Trophoblast cell (in vitro differentiated cells and primary cell): ENCODE measurements around the gene MEF2C. TPM values are rescaled to one million over a fixed set of nuclear protein-coding genes. Genes with fewer than 3 reads are reported as not detected.

Experiments
- DNase-seq, 2 donors: peaks; one replicate each; pipeline ENCODE4 v3.0.0-alpha.2; 2016
- H2AFZ ChIP-seq: 2 replicates; pipeline ENCODE4 v1.6.1; 2013; ENCODE audit warnings: low read length, moderate library complexity, mild to moderate bottlenecking; ENCODE audit not compliant: insufficient read depth, poor library complexity
- H2AK5ac ChIP-seq: 2 replicates; pipeline ENCODE4 v1.6.1; 2013; ENCODE audit warnings: mild to moderate bottlenecking, low read length
- H2BK120ac ChIP-seq: 2 replicates; pipeline ENCODE4 v1.6.1; 2013; ENCODE audit warnings: low read length, mild to moderate bottlenecking, moderate library complexity; ENCODE audit not compliant: insufficient read depth, poor library complexity
- H2BK12ac ChIP-seq: 2 replicates; pipeline ENCODE4 v1.6.1; 2013; ENCODE audit warnings: mild to moderate bottlenecking, low read length, moderate library complexity
- H2BK5ac ChIP-seq: 2 replicates; pipeline ENCODE4 v1.6.1; 2013; ENCODE audit warnings: low read length, low read depth, moderate library complexity, mild to moderate bottlenecking; ENCODE audit not compliant: poor library complexity
- H3K14ac ChIP-seq: 2 replicates; pipeline ENCODE4 v1.6.1; 2013; ENCODE audit warnings: mild to moderate bottlenecking, low read length
- H3K18ac ChIP-seq: 2 replicates; pipeline ENCODE4 v1.6.1; 2013; ENCODE audit warnings: mild to moderate bottlenecking, low read length
- H3K23ac ChIP-seq: 2 replicates; pipeline ENCODE4 v1.6.1; 2013; ENCODE audit warnings: low read length
- H3K27ac ChIP-seq: 2 replicates; pipeline ENCODE4 v1.5.1; 2013; ENCODE audit warnings: low read depth, mild to moderate bottlenecking, inconsistent platforms, low read length, moderate library complexity
- H3K27me3 ChIP-seq: 2 replicates; pipeline ENCODE4 v1.6.1; 2013; ENCODE audit warnings: inconsistent platforms, mild to moderate bottlenecking, low read length, moderate library complexity; ENCODE audit not compliant: insufficient read depth
- H3K36me3 ChIP-seq, 2 experiments: 1 replicate in 1 of 2; 2 replicates in 1 of 2; pipeline ENCODE4 v1.6.1; 2013; ENCODE audit warnings: low read length in 2 of 2, mild to moderate bottlenecking in 2 of 2, moderate library complexity in 1 of 2; ENCODE audit not compliant: insufficient read depth in 2 of 2, control insufficient read depth in 1 of 2
- H3K4ac ChIP-seq: 2 replicates; pipeline ENCODE4 v1.6.1; 2013; ENCODE audit warnings: low read depth, mild to moderate bottlenecking, low read length, moderate library complexity
- H3K4me1 ChIP-seq, 2 experiments: 1 replicate in 1 of 2; 2 replicates in 1 of 2; pipeline ENCODE4 v1.6.1; 2013; ENCODE audit warnings: low read length in 2 of 2, mild to moderate bottlenecking in 2 of 2, moderate library complexity in 1 of 2; ENCODE audit not compliant: insufficient read depth in 2 of 2, control insufficient read depth in 1 of 2
- H3K4me2 ChIP-seq: 2 replicates; pipeline ENCODE4 v1.6.1; 2013; ENCODE audit warnings: inconsistent platforms, mild to moderate bottlenecking, low read length, moderate library complexity
- H3K4me3 ChIP-seq: 2 replicates; pipeline ENCODE4 v1.5.1; 2013; ENCODE audit warnings: mild to moderate bottlenecking, low read depth, low read length, inconsistent platforms
- H3K79me1 ChIP-seq: one replicate; pipeline ENCODE4 v1.6.1; 2013; ENCODE audit warnings: low read length
- H3K79me2 ChIP-seq: 2 replicates; pipeline ENCODE4 v1.6.1; 2013; ENCODE audit warnings: low read length, mild to moderate bottlenecking; ENCODE audit not compliant: control insufficient read depth, insufficient read depth, poor library complexity
- H3K9ac ChIP-seq: 2 replicates; pipeline ENCODE4 v1.6.1; 2013; ENCODE audit warnings: mild to moderate bottlenecking, low read length
- H3K9me3 ChIP-seq: 2 replicates; pipeline ENCODE4 v1.6.1; 2013; ENCODE audit warnings: low read depth, mild to moderate bottlenecking, control low read depth, inconsistent platforms, low read length; ENCODE audit not compliant: insufficient read depth
- H4K12ac ChIP-seq: 2 replicates; pipeline ENCODE4 v1.6.1; 2013; ENCODE audit warnings: low read depth, mild to moderate bottlenecking, low read length, moderate library complexity
- H4K8ac ChIP-seq: 2 replicates; pipeline ENCODE4 v1.6.1; 2013; ENCODE audit warnings: low read depth, mild to moderate bottlenecking, low read length, moderate library complexity
- H4K91ac ChIP-seq: one replicate; pipeline ENCODE4 v1.6.1; 2013; ENCODE audit warnings: low read depth, mild to moderate bottlenecking, low read length, moderate library complexity
- WGBS: extraction: QIAGEN DNeasy Blood & Tissue Kit; methylation state at CpG from one replicate; pipeline ENCODE4 v1.1.7; 2013; ENCODE audit warnings: missing lambda C conversion rate; ENCODE audit not compliant: insufficient read length, insufficient coverage; ENCODE audit errors: extremely low coverage; 5-methylcytosine and 5-hydroxymethylcytosine counted together
- polyA plus RNA-seq: library from polyadenylated mRNA; stranded (reverse); fragments of 200-250 nt; gene quantifications from 2 replicates; pipeline ENCODE4 v1.2.3, GENCODE V29; 2013

MEF2C gene
- polyA plus RNA-seq = 6.4 and 7.1 TPM in 2 replicates

GRCh38 chr5:88883059-88883835 lies at the start of gene MEF2C:
Gene MEF2C, minus strand, starts transcription at chr5:88883184. Its CDS starts 59,396 bp downstream, at chr5:88823788.
- H2BK12ac ChIP-seq = no peak within 1 kb of the TSS
- H3K4me3 ChIP-seq = peak within 1 kb of the TSS; percentile 75
- no peak within 1 kb of the TSS for H2AFZ ChIP-seq
- no peak within 1 kb of the TSS for H4K91ac ChIP-seq
- no peaks in the 10 kb centered on the region for H3K27me3 ChIP-seq
- no CpG with 5 or more reads among the region's 52 CpGs for WGBS
- H3K4me1 ChIP-seq = no peaks in the 10 kb centered on the region
- peak within 1 kb of the TSS; percentile 63 for H3K27ac ChIP-seq
- H3K4me2 ChIP-seq = peak within 1 kb of the TSS; percentile 87
- peak within 1 kb of the TSS; percentile 20 for H2BK5ac ChIP-seq
- H3K79me2 ChIP-seq = no peaks in the 10 kb centered on the region
- H2AK5ac ChIP-seq = no peak within 1 kb of the TSS
- DNase-seq = peak; percentile 27 to 54
- H3K14ac ChIP-seq = peak within 1 kb of the TSS; percentile 34
- no peaks in the 10 kb centered on the region for H3K9me3 ChIP-seq
- peak within 1 kb of the TSS; percentile 59 for H4K12ac ChIP-seq
- no peak within 1 kb of the TSS for H3K23ac ChIP-seq
- H3K36me3 ChIP-seq = no peaks in the 10 kb centered on the region
- no peak within 1 kb of the TSS for H3K4ac ChIP-seq
- peak within 1 kb of the TSS; percentile 62 for H3K9ac ChIP-seq
- no peak within 1 kb of the TSS for H2BK120ac ChIP-seq
- H4K8ac ChIP-seq = peak within 1 kb of the TSS; percentile 71
- H3K79me1 ChIP-seq = peaks cover 4% of the 10 kb centered on the region
- no peak within 1 kb of the TSS for H3K18ac ChIP-seq

GRCh38 chr5:88932541-88932940 lies 49.6 kb upstream of the MEF2C start:
- Histone ChIP-seq H3K36me3 (no peaks in the 10 kb centered on the region), H2BK5ac (no peak overlapping the region), H2BK120ac (no peak overlapping the region), H2AK5ac (no peak overlapping the region), H3K18ac (no peak overlapping the region), H3K4me3 (no peak overlapping the region), H3K9ac (no peak overlapping the region), H3K79me1 (no peaks in the 10 kb centered on the region), H4K12ac (no peak overlapping the region), H3K23ac (no peak overlapping the region), H3K27me3 (no peaks in the 10 kb centered on the region), H3K9me3 (no peaks in the 10 kb centered on the region), H3K79me2 (no peaks in the 10 kb centered on the region), H3K4me2 (no peak overlapping the region), H3K4me1 (peaks cover 0 to 2% of the 10 kb centered on the region in 2 experiments), H3K4ac (no peak overlapping the region), H4K8ac (no peak overlapping the region), H4K91ac (no peak overlapping the region), H3K27ac (no peak overlapping the region), H2BK12ac (no peak overlapping the region), H2AFZ (no peak overlapping the region), H3K14ac (no peak overlapping the region)
- WGBS = no CpG with 5 or more reads among the region's 2 CpGs
- DNase-seq = no peak

- H3K18ac ChIP-seq = no peak overlapping the region
- WGBS = no CpG with 5 or more reads among the region's 1 CpG
- no peaks in the 10 kb centered on the region for H3K79me2 ChIP-seq
Measured at GRCh38 chr5:88930335-88930734, 47.4 kb upstream of the MEF2C start.

GRCh38 chr5:88929385-88929784 lies 46.4 kb upstream of the MEF2C start:
- no peaks in the 10 kb centered on the region for H3K79me2 ChIP-seq
- no peaks in the 10 kb centered on the region for H3K4me1 ChIP-seq
- H4K8ac ChIP-seq = no peak overlapping the region
- no peak overlapping the region for H2BK12ac ChIP-seq
- H2BK5ac ChIP-seq = no peak overlapping the region
- DNase-seq = no peak
- H3K27ac ChIP-seq = no peak overlapping the region
- H2AFZ ChIP-seq = no peak overlapping the region
- H3K27me3 ChIP-seq = no peaks in the 10 kb centered on the region
- no peak overlapping the region for H3K23ac ChIP-seq
- no CpG with 5 or more reads among the region's 6 CpGs for WGBS
- H3K4me3 ChIP-seq = no peak overlapping the region
- no peak overlapping the region for H3K9ac ChIP-seq
- H4K91ac ChIP-seq = no peak overlapping the region
- H3K9me3 ChIP-seq = no peaks in the 10 kb centered on the region
- no peak overlapping the region for H4K12ac ChIP-seq
- no peaks in the 10 kb centered on the region for H3K36me3 ChIP-seq
- H2BK120ac ChIP-seq = no peak overlapping the region
- no peak overlapping the region for H3K4ac ChIP-seq
- H3K18ac ChIP-seq = no peak overlapping the region
- H3K4me2 ChIP-seq = no peak overlapping the region
- H3K79me1 ChIP-seq = no peaks in the 10 kb centered on the region
- H3K14ac ChIP-seq = no peak overlapping the region
- H2AK5ac ChIP-seq = no peak overlapping the region

More at GRCh38 chr5:88930335-88930734, 47.4 kb upstream of the MEF2C start:
- peak; percentile 11 to 55 for DNase-seq
- no peak overlapping the region for H4K12ac ChIP-seq
- no peak overlapping the region for H3K4me2 ChIP-seq
- no peak overlapping the region for H2BK120ac ChIP-seq
- H3K23ac ChIP-seq = no peak overlapping the region
- no peaks in the 10 kb centered on the region for H3K79me1 ChIP-seq
- H4K8ac ChIP-seq = no peak overlapping the region
- H2BK12ac ChIP-seq = no peak overlapping the region
- H3K36me3 ChIP-seq = no peaks in the 10 kb centered on the region
- no peaks in the 10 kb centered on the region for H3K27me3 ChIP-seq
- no peak overlapping the region for H3K4ac ChIP-seq
- no peaks in the 10 kb centered on the region for H3K9me3 ChIP-seq
- no peak overlapping the region for H3K4me3 ChIP-seq
- H2BK5ac ChIP-seq = no peak overlapping the region
- no peak overlapping the region for H2AFZ ChIP-seq
- no peak overlapping the region for H3K9ac ChIP-seq
- H3K4me1 ChIP-seq = peaks cover 0 to 2% of the 10 kb centered on the region in 2 experiments
- H3K14ac ChIP-seq = no peak overlapping the region
- H2AK5ac ChIP-seq = no peak overlapping the region
- no peak overlapping the region for H4K91ac ChIP-seq
- H3K27ac ChIP-seq = no peak overlapping the region
